Measurements from ENCODE around the gene AGBL1. TPM values are rescaled to one million over a fixed set of nuclear protein-coding genes. Genes with fewer than 3 reads are reported as not detected.

AGBL1 gene
- total RNA-seq, 2 donors from 2014 or later: not detected

GRCh38 chr15:86654501-86654900 is 574.8 kb downstream of the AGBL1 start:
- DNase-seq: no peak
- Histone ChIP-seq H3K4me3 (no peak overlapping the region), H3K4me1 (no peaks in the 10 kb centered on the region), H3K36me3 (replicated peaks in 1 of 2; ENCODE audit: insufficient read depth in 1 of 2, low read depth in 2 of 2) (no peaks in the 10 kb centered on the region), H3K27me3 (no peaks in the 10 kb centered on the region), H3K9me3 (no peaks in the 10 kb centered on the region), H3K27ac (no peak overlapping the region)
- intact Hi-C loops (cut with DNase I): no loop called here
- 52 to 75% methylated on average over 3 of the region's 3 CpGs for WGBS, 2 donors
- no peak for TF ChIP-seq POLR2A (IDR thresholded peaks at IDR 0.05)
- no peak for TF ChIP-seq CTCF (IDR thresholded peaks at IDR 0.05)
- ATAC-seq: no peak

DNA sequence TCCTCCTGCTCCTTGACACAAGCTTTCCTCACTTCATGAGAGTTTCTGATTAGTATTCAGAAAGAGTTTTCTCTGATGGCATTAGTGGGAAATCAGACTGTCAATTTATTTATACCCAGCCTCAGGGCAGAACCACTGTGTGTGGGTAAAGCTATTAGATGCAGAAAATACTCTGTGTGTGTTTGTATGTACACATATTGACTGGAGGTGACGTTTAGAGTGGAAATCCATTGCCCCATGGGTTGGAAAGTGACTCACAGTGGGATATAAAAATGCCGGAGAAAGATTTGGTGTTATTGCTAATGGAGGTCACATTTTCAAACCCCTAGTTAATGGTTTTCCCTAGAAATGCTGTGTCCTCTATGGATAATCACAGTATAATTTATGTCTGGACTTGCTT is 577.6 kb downstream of the AGBL1 start:
- H3K4me1 ChIP-seq: no peaks in the 10 kb centered on the region
- DNase-seq (no peak), ATAC-seq (no peak)
- TF ChIP-seq CTCF (IDR thresholded peaks at IDR 0.05) (no peak), POLR2A (IDR thresholded peaks at IDR 0.05) (no peak)
- H3K27ac ChIP-seq: no peak overlapping the region
- no peaks in the 10 kb centered on the region for H3K36me3 ChIP-seq (replicated peaks in 1 of 2; ENCODE audit: insufficient read depth in 1 of 2, low read depth in 2 of 2)
- H3K9me3 ChIP-seq: no peaks in the 10 kb centered on the region
- 49 to 57% methylated on average over 2 of the region's 2 CpGs for WGBS, 2 donors
- intact Hi-C loops (cut with DNase I): no loop called here
- H3K27me3 ChIP-seq: no peaks in the 10 kb centered on the region
- H3K4me3 ChIP-seq: no peak overlapping the region

DNA sequence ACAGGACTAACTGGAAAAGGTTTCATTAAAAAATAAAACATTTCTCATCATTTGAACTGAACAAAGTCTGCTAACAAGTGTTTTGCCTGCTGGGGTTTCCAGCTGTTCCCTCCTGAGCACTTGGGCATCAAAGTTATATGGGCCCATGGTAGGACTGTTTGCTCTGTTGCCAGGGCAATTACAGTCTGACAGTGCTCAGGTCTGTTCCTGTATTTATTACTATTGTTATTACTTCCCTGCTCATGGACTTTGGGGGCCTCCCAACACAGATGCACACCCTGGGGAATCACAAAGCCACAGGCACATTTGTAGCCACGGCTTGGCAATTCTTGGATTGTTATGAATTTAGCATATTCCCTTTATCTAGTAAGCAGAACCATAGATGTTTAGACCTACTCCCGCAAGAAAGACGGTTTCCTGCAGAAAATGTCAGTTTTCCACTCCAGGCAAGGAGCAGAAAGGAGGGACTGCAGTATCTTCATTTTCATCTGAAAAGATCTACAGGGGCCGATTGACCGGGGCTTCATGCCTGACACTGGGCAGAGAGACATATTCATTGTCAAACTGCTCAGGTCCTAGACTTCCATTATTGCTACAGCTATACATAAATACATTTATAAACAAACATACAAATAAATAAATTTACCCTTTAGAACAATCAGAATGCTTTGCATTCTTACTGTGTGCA is 580.2 kb downstream of the AGBL1 start:
- Histone ChIP-seq H3K4me1 (no peaks in the 10 kb centered on the region), H3K36me3 (replicated peaks in 1 of 2; ENCODE audit: insufficient read depth in 1 of 2, low read depth in 2 of 2) (no peaks in the 10 kb centered on the region), H3K9me3 (no peaks in the 10 kb centered on the region), H3K27me3 (no peaks in the 10 kb centered on the region), H3K27ac (no peak overlapping the region), H3K4me3 (no peak overlapping the region)
- no peak for DNase-seq
- TF ChIP-seq CTCF (IDR thresholded peaks at IDR 0.05) (no peak), POLR2A (IDR thresholded peaks at IDR 0.05) (no peak)
- WGBS, 2 donors: 54 to 58% methylated on average over 5 of the region's 5 CpGs
- intact Hi-C loops (cut with DNase I): no loop called here
- ATAC-seq: no peak

- 52 to 57% methylated on average over 7 of the region's 7 CpGs for WGBS, 2 donors
- Histone ChIP-seq H3K27me3 (no peaks in the 10 kb centered on the region), H3K27ac (no peak overlapping the region), H3K4me3 (no peak overlapping the region), H3K4me1 (no peaks in the 10 kb centered on the region), H3K9me3 (no peaks in the 10 kb centered on the region), H3K36me3 (replicated peaks in 1 of 2; ENCODE audit: insufficient read depth in 1 of 2, low read depth in 2 of 2) (no peaks in the 10 kb centered on the region)
- intact Hi-C loops (cut with DNase I): no loop called here
- ATAC-seq: no peak
- TF ChIP-seq CTCF (IDR thresholded peaks at IDR 0.05): no peak
- TF ChIP-seq POLR2A (IDR thresholded peaks at IDR 0.05): no peak
- DNase-seq: no peak
These were observed 581.9 kb downstream of the AGBL1 start for GRCh38 chr15:86661580-86661979.

- no peaks in the 10 kb centered on the region for H3K9me3 ChIP-seq
- H3K36me3 ChIP-seq (replicated peaks in 1 of 2; ENCODE audit: insufficient read depth in 1 of 2, low read depth in 2 of 2): no peaks in the 10 kb centered on the region
- no peak overlapping the region for H3K27ac ChIP-seq
- no peak overlapping the region for H3K4me3 ChIP-seq
- ATAC-seq (no peak), DNase-seq (no peak)
- H3K27me3 ChIP-seq: no peaks in the 10 kb centered on the region
- 8 to 26% methylated on average over 1 of the region's 1 CpG for WGBS, 2 donors
- no peak for TF ChIP-seq POLR2A (IDR thresholded peaks at IDR 0.05)
- no peak for TF ChIP-seq CTCF (IDR thresholded peaks at IDR 0.05)
- no peaks in the 10 kb centered on the region for H3K4me1 ChIP-seq
- intact Hi-C loops (cut with DNase I): no loop called here
These were observed 583.6 kb downstream of the AGBL1 start for GRCh38 chr15:86663304-86663703.
